GOT3 (cell line): ENCODE data around the gene CCDC27.

ENCODE experiments used
- DNase-seq: peaks from one replicate; lab custom pipeline; 2025; ENCODE audit warnings: mixed read lengths; lab: John Stamatoyannopoulos, UW

CCDC27 gene

GRCh38 chr1:3752400-3752945 lies at the start of gene CCDC27:
CCDC27 (plus strand) TSS chr1:3752450; CDS start chr1:3752482, 32 bp downstream.
- no peak for DNase-seq

- DNase-seq, result no peak
Observed at GRCh38 chr1:3702528-3702927, 49.7 kb upstream of the CCDC27 start.

GRCh38 chr1:3702990-3703728 lies 49.1 kb upstream of the CCDC27 start:
- no peak for DNase-seq

GRCh38 chr1:3703786-3704371 lies 48.4 kb upstream of the CCDC27 start:
- DNase-seq, result no peak

- no peak for DNase-seq
Observed at GRCh38 chr1:3705341-3705950, 46.8 kb upstream of the CCDC27 start.

GRCh38 chr1:3706651-3707297 lies 45.5 kb upstream of the CCDC27 start:
- no peak for DNase-seq

GRCh38 chr1:3707298-3707938 lies 44.8 kb upstream of the CCDC27 start:
- DNase-seq, result no peak

GRCh38 chr1:3707939-3708328 lies 44.3 kb upstream of the CCDC27 start:
- no peak for DNase-seq

GRCh38 chr1:3708791-3709190 lies 43.5 kb upstream of the CCDC27 start:
- no peak for DNase-seq

- no peak for DNase-seq
Observed at GRCh38 chr1:3710251-3710650, 42.0 kb upstream of the CCDC27 start.

- no peak for DNase-seq
Observed at GRCh38 chr1:3711381-3711779, 40.9 kb upstream of the CCDC27 start.

GRCh38 chr1:3711780-3712451 lies 40.3 kb upstream of the CCDC27 start:
- DNase-seq, result no peak

- no peak for DNase-seq
Observed at GRCh38 chr1:3712573-3713535, 39.4 kb upstream of the CCDC27 start.

- DNase-seq, result no peak
Observed at GRCh38 chr1:3713840-3714239, 38.4 kb upstream of the CCDC27 start.

GRCh38 chr1:3714284-3714741 lies 37.9 kb upstream of the CCDC27 start:
- no peak for DNase-seq

GRCh38 chr1:3714814-3715213 lies 37.4 kb upstream of the CCDC27 start:
- DNase-seq, result no peak

GRCh38 chr1:3716351-3716750 lies 35.9 kb upstream of the CCDC27 start:
- no peak for DNase-seq

GRCh38 chr1:3717041-3717714 lies 35.1 kb upstream of the CCDC27 start:
- DNase-seq, result no peak

- DNase-seq, result no peak
Observed at GRCh38 chr1:3717715-3718601, 34.3 kb upstream of the CCDC27 start.
